DMS53 treated with DMSO at 0.1 percent for 48 hours (cell line): ENCODE results near the gene IRF2BP2.
A peak's percentile ranks its signal among the peaks of the same experiment; 100 is the strongest.
"Not testable (repeated sequence)": the region's sequence is repeated elsewhere in the genome, so short reads cannot be mapped to it uniquely, and the experiment has no call there.

ENCODE experiments used
- DNase-seq: peaks from one replicate; lab custom pipeline; 2025; ENCODE audit not compliant: unreplicated experiment; lab: John Stamatoyannopoulos, UW

IRF2BP2 gene

GRCh38 chr1:234634922-234635321, 24.9 kb upstream of the IRF2BP2 start:
- DNase-seq = not testable (repeated sequence)

DNA sequence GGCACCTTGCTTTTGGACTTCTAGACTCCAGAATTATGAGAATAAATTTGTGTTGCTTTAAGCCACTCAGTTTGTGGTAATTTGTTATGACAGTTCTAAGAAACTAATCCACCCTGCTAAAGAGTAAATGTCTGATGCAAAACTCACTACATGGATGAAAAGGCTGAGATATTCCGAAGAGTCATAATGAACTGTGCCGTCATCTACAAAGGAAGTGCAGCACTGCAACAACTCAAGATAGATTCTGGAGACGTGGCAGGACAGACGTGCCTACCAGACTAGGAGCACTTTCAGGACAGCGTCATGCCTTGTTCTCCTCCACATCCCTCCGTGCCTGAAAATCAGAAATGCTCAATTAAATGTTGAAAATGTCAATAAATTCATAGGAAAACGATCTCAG, 24.4 kb upstream of the IRF2BP2 start:
- no peak for DNase-seq

- no peak for DNase-seq
These were observed 23.4 kb upstream of the IRF2BP2 start for GRCh38 chr1:234633246-234634003.

- DNase-seq = no peak
These were observed 22.2 kb upstream of the IRF2BP2 start for GRCh38 chr1:234632225-234632624.

GRCh38 chr1:234631721-234632125, 21.7 kb upstream of the IRF2BP2 start:
- DNase-seq = no peak

DNA sequence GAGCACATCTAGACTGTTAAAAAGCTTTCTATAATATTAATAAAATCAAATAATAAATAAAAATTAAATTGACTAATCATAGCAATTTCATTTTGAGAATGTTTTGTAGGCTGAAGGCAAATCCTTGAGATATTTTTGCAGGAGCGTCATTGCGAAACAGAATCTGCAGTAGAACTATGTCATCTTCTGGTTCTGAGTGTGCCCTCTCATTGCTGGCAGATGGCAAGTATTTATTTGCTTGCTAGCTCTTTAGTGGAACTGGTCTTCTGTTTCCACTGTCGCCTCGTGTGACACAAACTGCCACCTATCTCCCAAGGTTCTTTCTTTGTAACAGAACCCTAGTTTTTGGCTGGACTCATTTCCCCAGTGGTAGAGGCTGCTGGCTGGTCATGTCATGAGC, 19.0 kb upstream of the IRF2BP2 start:
- DNase-seq = no peak

GRCh38 chr1:234628089-234628488, 18.1 kb upstream of the IRF2BP2 start:
- DNase-seq = no peak

GRCh38 chr1:234627009-234627950, 17.3 kb upstream of the IRF2BP2 start:
- no peak for DNase-seq

DNA sequence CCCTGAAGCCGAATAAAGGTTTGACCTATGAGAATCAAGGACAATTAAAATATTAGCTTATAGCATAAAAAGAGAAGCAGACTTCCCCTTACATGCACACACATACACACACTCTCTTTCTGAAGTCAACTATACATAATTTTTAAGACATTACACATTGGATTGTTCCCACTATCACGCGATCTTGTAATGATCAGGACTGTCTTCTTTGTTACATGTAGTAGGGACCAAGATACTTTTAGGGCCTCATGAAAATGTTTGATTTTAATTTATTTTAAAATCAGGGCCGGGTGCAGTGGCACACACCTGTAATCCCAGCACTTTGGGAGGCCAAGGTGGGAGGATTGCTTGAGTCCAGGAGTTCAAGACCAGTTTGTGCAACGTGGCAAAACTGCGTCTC, 16.4 kb upstream of the IRF2BP2 start:
- no peak for DNase-seq

DNA sequence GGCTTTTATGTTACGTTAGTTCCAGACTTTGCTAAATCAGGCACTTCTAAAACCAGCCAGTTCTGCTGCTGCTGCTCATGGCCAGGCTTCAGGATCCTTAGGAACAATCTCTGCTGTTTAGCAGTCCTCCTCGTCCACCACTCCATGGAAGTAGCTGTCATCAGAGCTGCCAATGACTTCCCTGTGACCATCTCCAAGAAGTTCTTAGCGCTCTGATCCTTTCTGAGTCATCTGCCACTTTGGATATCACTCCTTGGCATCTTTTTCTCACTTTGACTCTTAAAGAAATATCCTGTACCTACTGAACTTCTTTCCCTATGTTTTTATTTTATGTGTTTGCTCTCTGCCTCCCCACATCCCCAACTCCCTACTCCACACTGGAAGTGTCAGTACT, 14.7 kb upstream of the IRF2BP2 start:
- DNase-seq = no peak

GRCh38 chr1:234621657-234622335, 11.8 kb upstream of the IRF2BP2 start:
- DNase-seq = no peak

- no peak for DNase-seq
These were observed 11.1 kb upstream of the IRF2BP2 start for GRCh38 chr1:234621127-234621468.

DNA sequence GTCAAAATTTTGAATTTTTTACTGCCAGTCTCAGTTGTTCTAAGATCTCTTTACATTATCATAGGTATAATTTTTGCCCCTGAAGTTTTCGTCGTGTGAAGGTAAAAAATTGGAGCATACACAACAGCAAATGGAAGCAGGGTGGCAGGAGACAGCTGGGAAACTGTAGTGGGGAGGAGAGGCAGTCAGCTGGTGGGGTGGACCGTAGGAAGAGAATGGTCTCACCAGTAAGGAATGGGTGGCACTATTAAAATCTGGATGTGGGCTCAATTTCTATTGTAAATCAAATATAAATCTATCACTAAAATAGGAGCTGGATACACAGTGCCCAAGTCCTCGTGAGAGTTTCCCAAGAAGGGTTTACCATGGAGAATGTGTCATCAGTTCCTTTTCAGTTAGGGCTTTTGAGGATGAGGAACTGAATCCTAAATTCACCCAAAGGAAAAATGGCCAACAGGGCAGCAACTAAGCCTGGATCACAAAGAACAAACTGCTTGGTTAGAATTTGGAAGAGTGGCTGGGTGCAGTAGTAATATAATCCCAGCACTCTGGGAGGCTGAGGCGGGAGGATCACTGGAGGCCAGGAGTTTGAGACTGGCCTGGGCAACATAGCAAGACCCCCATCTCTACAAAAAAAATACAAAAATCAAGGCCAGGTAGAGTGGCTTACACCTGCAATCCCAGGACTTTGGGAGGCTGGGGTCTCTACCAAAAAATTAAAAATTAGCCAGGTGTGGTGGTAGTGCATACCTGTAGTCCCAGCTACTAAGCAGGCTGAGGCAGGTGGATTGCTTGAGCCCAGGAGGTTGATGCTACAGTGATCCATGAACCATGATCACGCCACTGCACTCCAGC, 10.5 kb upstream of the IRF2BP2 start:
- peak; percentile 37 for DNase-seq

GRCh38 chr1:234619794-234620247, 9.8 kb upstream of the IRF2BP2 start:
- peak; percentile 92 for DNase-seq

GRCh38 chr1:234619071-234619480, 9.1 kb upstream of the IRF2BP2 start:
- peak; percentile 43 for DNase-seq

- DNase-seq = no peak
These were observed 8.7 kb upstream of the IRF2BP2 start for GRCh38 chr1:234618737-234619049.

GRCh38 chr1:234617986-234618736, 8.2 kb upstream of the IRF2BP2 start:
- no peak for DNase-seq

DNA sequence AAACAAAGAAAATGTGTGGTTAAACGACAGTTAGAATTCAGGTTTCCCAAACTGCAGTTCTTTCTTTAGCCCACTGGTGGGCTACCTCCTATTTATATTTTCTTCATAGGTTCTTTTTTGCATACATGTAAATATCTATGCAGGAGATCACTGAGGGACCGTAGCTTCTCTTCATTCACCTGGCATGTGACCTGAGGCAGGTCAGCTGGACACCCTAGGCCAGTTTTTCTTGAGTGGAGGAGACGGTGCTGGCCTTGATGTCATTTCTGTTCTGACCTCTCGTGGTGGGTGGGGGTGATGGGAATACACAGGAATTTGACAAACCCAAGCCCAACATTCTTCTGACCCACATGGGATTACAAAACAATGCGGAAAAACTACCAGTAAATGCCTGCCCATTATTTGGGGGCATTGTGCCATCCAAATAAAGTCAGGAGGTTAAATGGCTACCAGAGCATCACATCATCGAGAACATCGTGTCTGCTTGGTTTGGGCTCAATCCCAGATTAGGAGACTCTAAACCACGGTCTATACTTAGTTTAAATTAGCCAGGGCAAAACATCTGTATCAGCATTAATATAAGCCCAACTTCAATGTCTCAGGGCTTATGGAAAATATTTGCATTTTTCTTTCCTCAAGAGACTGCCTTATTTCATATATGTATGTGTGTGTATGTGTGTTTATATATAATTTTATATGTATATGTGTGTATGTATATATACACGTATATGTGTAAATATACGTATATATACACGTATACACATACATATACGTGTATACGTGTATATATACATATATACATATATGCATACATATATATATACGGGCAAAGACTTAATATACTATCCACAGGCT, 7.4 kb upstream of the IRF2BP2 start:
- no peak for DNase-seq

DNA sequence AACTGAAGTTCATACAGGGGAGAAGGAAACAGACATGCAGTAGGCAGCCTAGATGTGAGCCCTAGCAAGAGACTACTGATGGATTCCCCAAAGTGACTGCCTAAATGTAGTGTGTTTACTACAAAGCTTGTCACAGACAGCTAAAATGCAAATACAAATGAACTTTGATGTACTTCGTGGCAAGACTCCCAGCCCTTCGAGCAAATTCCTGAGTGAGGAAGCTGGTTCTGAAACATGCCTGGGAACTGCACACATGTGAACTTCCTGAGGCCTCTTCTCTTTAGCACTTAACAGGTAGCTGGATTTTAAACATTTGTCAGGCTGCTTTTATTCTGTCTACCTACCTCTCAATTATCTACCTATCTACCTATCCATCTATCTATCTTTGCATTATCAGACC, 6.7 kb upstream of the IRF2BP2 start:
- DNase-seq = peak; percentile 20
